HEK293 (cell line): ENCODE results near the gene TIA1.

Experiments used
- CTCF ChIA-PET: fragments of 350-600 bp; formaldehyde crosslinking; extraction: SDS; loops from one replicate; lab custom pipeline; 2021; ENCODE audit warnings: antibody characterized with exemption; lab: Yijun Ruan, JAX
- POLR2A ChIA-PET: fragments of 300-600 bp; formaldehyde crosslinking; extraction: SDS; loops from one replicate; lab custom pipeline; 2020; ENCODE audit warnings: antibody characterized with exemption, inconsistent platforms; lab: Yijun Ruan, JAX
- H3K27ac ChIP-seq: fragments of 200-500 bp; sonication (Bioruptor generic); 2 replicates; pipeline ENCODE4 v1.5.1; 2014; ENCODE audit warnings: low read depth, low read length, control low read depth, inconsistent platforms; ENCODE audit errors: extremely low read depth
- H3K36me3 ChIP-seq, 2 experiments: fragments of 200-500 bp in 1 of 2; sonication (Bioruptor generic) in 1 of 2; 1 replicate in 1 of 2; 2 replicates in 1 of 2; pipeline ENCODE4 v1.5.1; 2014 to 2017; ENCODE audit warnings: inconsistent platforms in 2 of 2, low read length in 2 of 2; ENCODE audit not compliant: control insufficient read depth in 2 of 2, insufficient read depth in 1 of 2
- H3K4me1 ChIP-seq: fragments of 200-500 bp; sonication (Bioruptor generic); 2 replicates; pipeline ENCODE4 v1.5.1; 2014; ENCODE audit warnings: mild to moderate bottlenecking, low read length, inconsistent platforms; ENCODE audit not compliant: control insufficient read depth, insufficient read depth
- H3K4me3 ChIP-seq: 2 replicates; pipeline ENCODE4 v1.5.1; 2011; ENCODE audit warnings: low read depth, mild to moderate bottlenecking, control low read depth, low read length, moderate library complexity
- H3K9me3 ChIP-seq: fragments of 200-500 bp; sonication (Bioruptor generic); 2 replicates; pipeline ENCODE4 v1.5.1; 2014; ENCODE audit warnings: low read depth, low read length, inconsistent platforms; ENCODE audit not compliant: control insufficient read depth, insufficient read depth
- BCL11A ChIP-seq: fragments of 450-650 bp; formaldehyde crosslinking; IDR thresholded peaks from 2 replicates; pipeline ENCODE4 v1.5.1; 2016; ENCODE audit warnings: low read depth, missing biosample characterization, missing genetic modification characterization
- KLF1 ChIP-seq: fragments of 450-650 bp; formaldehyde crosslinking; IDR thresholded peaks from 2 replicates; pipeline ENCODE4 v1.5.1; 2016; ENCODE audit warnings: missing biosample characterization, missing genetic modification characterization
- OSR2 ChIP-seq: fragments of 450-650 bp; formaldehyde crosslinking; IDR thresholded peaks from 2 replicates; pipeline ENCODE4 v1.5.1; 2016; ENCODE audit warnings: missing biosample characterization, missing genetic modification characterization
- PRDM10 ChIP-seq: fragments of 450-650 bp; formaldehyde crosslinking; IDR thresholded peaks from 2 replicates; pipeline ENCODE4 v1.5.1; 2016; ENCODE audit warnings: missing biosample characterization, missing genetic modification characterization
- PRDM4 ChIP-seq: fragments of 450-650 bp; formaldehyde crosslinking; IDR thresholded peaks from 2 replicates; pipeline ENCODE4 v1.5.1; 2017; ENCODE audit warnings: missing biosample characterization, missing genetic modification characterization
- SP7 ChIP-seq: fragments of 450-650 bp; formaldehyde crosslinking; IDR thresholded peaks from 2 replicates; pipeline ENCODE4 v1.5.1; 2016; ENCODE audit warnings: missing biosample characterization, missing genetic modification characterization
- ZBTB1 ChIP-seq: fragments of 450-650 bp; formaldehyde crosslinking; IDR thresholded peaks from 2 replicates; pipeline ENCODE4 v1.5.1; 2016; ENCODE audit warnings: missing biosample characterization, missing genetic modification characterization
- ZEB2 ChIP-seq: fragments of 450-650 bp; formaldehyde crosslinking; IDR thresholded peaks from 2 replicates; pipeline ENCODE4 v1.5.1; 2016; ENCODE audit warnings: missing biosample characterization, missing genetic modification characterization
- ZNF16 ChIP-seq: fragments of 450-650 bp; formaldehyde crosslinking; IDR thresholded peaks from 2 replicates; pipeline ENCODE4 v1.5.1; 2016; ENCODE audit warnings: low read depth, missing biosample characterization, missing genetic modification characterization
- ZNF175 ChIP-seq: fragments of 450-650 bp; formaldehyde crosslinking; IDR thresholded peaks from 2 replicates; pipeline ENCODE4 v1.5.1; 2016; ENCODE audit warnings: missing biosample characterization, missing genetic modification characterization
- ZNF423 ChIP-seq: fragments of 450-650 bp; formaldehyde crosslinking; IDR thresholded peaks from 2 replicates; pipeline ENCODE4 v1.5.1; 2016; ENCODE audit warnings: missing biosample characterization, missing genetic modification characterization
- ZNF501 ChIP-seq: fragments of 450-650 bp; formaldehyde crosslinking; IDR thresholded peaks from 2 replicates; pipeline ENCODE4 v1.5.1; 2016; ENCODE audit warnings: missing biosample characterization, missing genetic modification characterization

Gene TIA1

GRCh38 chr2:70283500-70284191 lies 35.2 kb upstream of the TIA1 start:
- Histone ChIP-seq H3K4me1 (no peaks in the 10 kb centered on the region), H3K9me3 (no peaks in the 10 kb centered on the region), H3K27ac (no peak overlapping the region), H3K36me3 (peaks cover 85 to 99% of the 10 kb centered on the region in 2 experiments), H3K4me3 (no peak overlapping the region)
- ChIA-PET CTCF (interaction anchor here (0.8 to 1.6 kb wide), 2 partner anchors 9 to 18 kb away, joined by 4 read pairs; partner anchors contain the start of genes FAM136A and SNRPG), POLR2A (interaction anchor here (0.7 to 1.8 kb wide), 4 partner anchors 10 to 93 kb away, joined by 3 to 11 read pairs (median 3); partner anchors contain the start of genes C2orf42, PCYOX1 and SNRPG)
- TF ChIP-seq PRDM10 (tag by site-specific recombination) (0 out of 2 replicates have a peak, but pooled peaks have one; percentile 27), SP7 (no peak)

GRCh38 chr2:70282439-70282838 lies 34.0 kb upstream of the TIA1 start:
- POLR2A ChIA-PET = interaction anchor here (0.7 to 0.9 kb wide), 2 partner anchors 11 to 92 kb away, joined by 4 to 9 read pairs; partner anchors contain the start of gene SNRPG

GRCh38 chr2:70280242-70280798 lies 31.9 kb upstream of the TIA1 start:
- Histone ChIP-seq H3K9me3 (no peaks in the 10 kb centered on the region), H3K4me1 (no peaks in the 10 kb centered on the region), H3K36me3 (peaks cover 72 to 93% of the 10 kb centered on the region in 2 experiments), H3K27ac (no peak overlapping the region), H3K4me3 (no peak overlapping the region)
- CTCF ChIA-PET = no interaction called here
- TF ChIP-seq ZBTB1 (tag by site-specific recombination) (no peak), KLF1 (no peak), OSR2 (no peak), ZNF501 (no peak), ZNF175 (tag by site-specific recombination) (no peak), BCL11A (tag by site-specific recombination) (no peak)
- POLR2A ChIA-PET = interaction anchor here (0.6 to 1.2 kb wide), 2 partner anchors 13 to 23 kb away, joined by 5 to 6 read pairs; partner anchors contain the start of genes PCYOX1 and SNRPG

More at GRCh38 chr2:70282439-70282838, 34.0 kb upstream of the TIA1 start:
- TF ChIP-seq PRDM4 (tag by site-specific recombination) (peak; percentile 84), ZNF423 (tag by site-specific recombination) (no peak), ZNF16 (tag by site-specific recombination) (no peak), ZEB2 (no peak)
- Histone ChIP-seq H3K36me3 (peaks cover 77 to 99% of the 10 kb centered on the region in 2 experiments), H3K4me1 (no peaks in the 10 kb centered on the region), H3K9me3 (no peaks in the 10 kb centered on the region), H3K27ac (no peak overlapping the region), H3K4me3 (no peak overlapping the region)
- CTCF ChIA-PET = no interaction called here
